Panc1 (cell line): ENCODE measurements around the gene FSTL4. TPM values are rescaled to one million over a fixed set of nuclear protein-coding genes. Genes with fewer than 3 reads are reported as not detected.

Experiments
- ATAC-seq: fragments of 200-7000 bp; cut with Tn5 transposase; 2 replicates; pipeline ENCODE4 v1.9.1; 2020; ENCODE audit warnings: mild to moderate bottlenecking, moderate library complexity
- BruUV-seq: library from RNA; stranded (reverse); fragments of 400-500 nt; replicated peaks from 2 replicates; lab custom pipeline; 2021; lab: Mats Ljungman, UMichigan
- CTCF ChIA-PET: fragments of 300-600 bp; sonication (Branson Sonifier 250); formaldehyde crosslinking; loops from one replicate; lab custom pipeline; 2022; ENCODE audit warnings: antibody characterized with exemption; lab: Charles Lee
- POLR2A ChIA-PET: fragments of 300-600 bp; sonication (Branson Sonifier 250); formaldehyde crosslinking; loops from one replicate; lab custom pipeline; 2022; ENCODE audit warnings: antibody characterized with exemption; lab: Charles Lee
- DNase-seq: peaks from one replicate; pipeline ENCODE4 v3.0.0-alpha.2; 2010; ENCODE audit warnings: low read depth, low spot score
- H3K27ac ChIP-seq: 2 replicates; pipeline ENCODE4 v1.5.1; 2011; ENCODE audit warnings: mild to moderate bottlenecking, low read length, inconsistent platforms
- H3K27me3 ChIP-seq: fragments of 200-500 bp; sonication (Bioruptor generic); 2 replicates; pipeline ENCODE4 v1.6.0; 2014; ENCODE audit warnings: low read length, inconsistent platforms; ENCODE audit not compliant: control insufficient read depth, insufficient read depth
- H3K36me3 ChIP-seq: fragments of 200-500 bp; sonication (Bioruptor generic); 2 replicates; pipeline ENCODE4 v1.5.1; 2014; ENCODE audit warnings: inconsistent platforms, mild to moderate bottlenecking, low read length, moderate library complexity; ENCODE audit not compliant: control insufficient read depth, insufficient read depth
- H3K4me1 ChIP-seq: 2 replicates; pipeline ENCODE4 v1.5.1; 2011; ENCODE audit warnings: inconsistent platforms, mild to moderate bottlenecking, low read length, moderate library complexity; ENCODE audit not compliant: control insufficient read depth, insufficient read depth
- H3K4me3 ChIP-seq, 2 experiments: 2 replicates each; pipeline ENCODE4 v1.5.1; 2011 to 2012; ENCODE audit warnings: low read depth in 2 of 2, low read length in 2 of 2, mild to moderate bottlenecking in 2 of 2, inconsistent platforms in 1 of 2, moderate library complexity in 1 of 2
- H3K9me3 ChIP-seq: fragments of 200-500 bp; sonication (Bioruptor generic); 2 replicates; pipeline ENCODE4 v1.5.1; 2014; ENCODE audit warnings: low read depth, mild to moderate bottlenecking, inconsistent platforms, low read length, moderate library complexity; ENCODE audit not compliant: control insufficient read depth, insufficient read depth
- CTCF ChIP-seq: fragments of 450-650 bp; IDR thresholded peaks from 2 replicates; pipeline ENCODE4 v1.5.1; 2017; ENCODE audit warnings: mild to moderate bottlenecking
- POLR2AphosphoS5 ChIP-seq: IDR thresholded peaks from 2 replicates; pipeline ENCODE4 v1.6.1; 2012; ENCODE audit warnings: mild to moderate bottlenecking, low read depth, low read length, moderate library complexity
- REST ChIP-seq, 2 experiments: IDR thresholded peaks; 2 replicates each; pipeline ENCODE4 v1.6.1; 2011 to 2012; ENCODE audit warnings: low read depth in 2 of 2, control low read depth in 1 of 2, low read length in 1 of 2, mild to moderate bottlenecking in 1 of 2, moderate library complexity in 1 of 2; ENCODE audit not compliant: insufficient read depth in 1 of 2
- SIN3A ChIP-seq: IDR thresholded peaks from 2 replicates; pipeline ENCODE4 v1.6.1; 2012; ENCODE audit warnings: low read depth, mild to moderate bottlenecking, low read length, moderate library complexity, borderline replicate concordance; ENCODE audit not compliant: insufficient read depth
- TCF7L2 ChIP-seq: IDR thresholded peaks from 2 replicates; pipeline ENCODE4 v1.6.1; 2011; ENCODE audit warnings: mild to moderate bottlenecking, low read depth, low read length, inconsistent platforms
- in situ Hi-C: cut with HindIII; loops from 2 replicates; pipeline ENCODE4 v1.10.0; 2016; ENCODE audit warnings: low sequenced_read_pairs, low pct_unique_long_range_greater_than_20kb
- intact Hi-C: fragments of 100-400 bp; cut with micrococcal nuclease; formaldehyde crosslinking; loops from one replicate; pipeline ENCODE4 v1.10.0; 2022; ENCODE audit not compliant: unreplicated experiment
- total RNA-seq: library from RNA; stranded (reverse); gene quantifications from one replicate; pipeline ENCODE4 v1.2.1, GENCODE V29; 2021; ENCODE audit not compliant: unreplicated experiment

Gene FSTL4
- total RNA-seq, 1 experiment from 2014 or later, result 0.18 TPM

GRCh38 chr5:133384120-133384855 is 228.1 kb downstream of the FSTL4 start:
- no peak for TF ChIP-seq CTCF
- no peak for TF ChIP-seq POLR2AphosphoS5
- no peak for TF ChIP-seq SIN3A
- TF ChIP-seq REST (IDR thresholded peaks at IDR 0.05; ENCODE audit: insufficient read depth in 1 of 2, low read depth in 2 of 2, low read length in 1 of 2), result no peak
- no peak for TF ChIP-seq TCF7L2
- CTCF ChIA-PET, result no interaction called here
- H3K9me3 ChIP-seq, result no peaks in the 10 kb centered on the region

GRCh38 chr5:133383580-133383939 is 228.8 kb downstream of the FSTL4 start:
- DNase-seq, result no peak
- Histone ChIP-seq H3K4me3 (no peak overlapping the region), H3K9me3 (peaks cover 4% of the 10 kb centered on the region; the same call in 1 of the 2 replicates), H3K36me3 (no peaks in the 10 kb centered on the region), H3K27ac (no peak overlapping the region), H3K4me1 (no peaks in the 10 kb centered on the region), H3K27me3 (peaks cover 29% of the 10 kb centered on the region)
- in situ Hi-C loops (no loop called here), intact Hi-C loops (no loop called here)
- no TSS peak for BruUV-seq
- ATAC-seq, result no peak
- CTCF ChIA-PET, result no interaction called here
- POLR2A ChIA-PET, result interaction anchor here (1.7 kb wide), 1 partner anchor 15 kb away, joined by 3 read pairs; no protein-coding TSS in a partner anchor
- TF ChIP-seq REST (IDR thresholded peaks at IDR 0.05; ENCODE audit: insufficient read depth in 1 of 2, low read depth in 2 of 2, low read length in 1 of 2), result no peak
- no peak for TF ChIP-seq SIN3A
- TF ChIP-seq TCF7L2, result no peak
- TF ChIP-seq POLR2AphosphoS5, result no peak
- no peak for TF ChIP-seq CTCF

More at GRCh38 chr5:133384120-133384855, 228.1 kb downstream of the FSTL4 start:
- no peaks in the 10 kb centered on the region for H3K4me1 ChIP-seq
- H3K4me3 ChIP-seq, result no peak overlapping the region
- in situ Hi-C loops (no loop called here), intact Hi-C loops (no loop called here)
- DNase-seq (no peak), ATAC-seq (no peak)
- H3K36me3 ChIP-seq, result no peaks in the 10 kb centered on the region
- no peak overlapping the region for H3K27ac ChIP-seq
- no TSS peak for BruUV-seq
- POLR2A ChIA-PET, result interaction anchor here (1.7 kb wide), 1 partner anchor 16 kb away, joined by 3 read pairs; no protein-coding TSS in a partner anchor
- H3K27me3 ChIP-seq, result peaks cover 36% of the 10 kb centered on the region
